Measurements from ENCODE around the gene ZDHHC11B. TPM values are rescaled to one million over a fixed set of nuclear protein-coding genes. Genes with fewer than 3 reads are reported as not detected.
"Not testable (repeated sequence)": the region's sequence is repeated elsewhere in the genome, so short reads cannot be mapped to it uniquely, and the experiment has no call there.

Gene ZDHHC11B
- total and polyA plus RNA-seq, 2 donors: 0.71 to 2.2 TPM

- Histone ChIP-seq H3K36me3 (ENCODE audit: control insufficient read depth in 2 of 2, insufficient read depth in 2 of 2, low read length in 1 of 2) (no peaks in the 10 kb centered on the region), H3K4me1 (ENCODE audit: control insufficient read depth in 2 of 2, insufficient read depth in 2 of 2, low read length in 2 of 2) (peaks cover 0 to 17% of the 10 kb centered on the region in 2 donors), H3K27me3 (ENCODE audit: control insufficient read depth in 2 of 2, insufficient read depth in 1 of 2, low read length in 1 of 2) (peaks cover 0 to 11% of the 10 kb centered on the region in 2 donors), H3K4me3 (ENCODE audit: low read length in 2 of 2) (no peak overlapping the region), H3K27ac (ENCODE audit: low read depth in 1 of 2, low read length in 1 of 2) (no peak overlapping the region), H3K9me3 (ENCODE audit: control insufficient read depth in 2 of 2, insufficient read depth in 1 of 2, low read length in 1 of 2) (no peaks in the 10 kb centered on the region)
- DNase-seq (ENCODE audit: low read depth in 6 of 9, low spot score in 9 of 9): no peak
- WGBS: 93% methylated on average over 15 of the region's 15 CpGs
These were observed 25.9 kb downstream of the ZDHHC11B start for GRCh38 chr5:758698-759053.

GRCh38 chr5:757931-758697 is 26.4 kb downstream of the ZDHHC11B start:
- H3K27ac ChIP-seq (ENCODE audit: low read depth in 1 of 2, low read length in 1 of 2): no peak overlapping the region
- H3K36me3 ChIP-seq (ENCODE audit: control insufficient read depth in 2 of 2, insufficient read depth in 2 of 2, low read length in 1 of 2): no peaks in the 10 kb centered on the region
- peak in 1 of 9 donors; percentile 39 for DNase-seq (ENCODE audit: low read depth in 6 of 9, low spot score in 9 of 9)
- peaks cover 0 to 17% of the 10 kb centered on the region in 2 donors for H3K4me1 ChIP-seq (ENCODE audit: control insufficient read depth in 2 of 2, insufficient read depth in 2 of 2, low read length in 2 of 2)
- peaks cover 0 to 11% of the 10 kb centered on the region in 2 donors for H3K27me3 ChIP-seq (ENCODE audit: control insufficient read depth in 2 of 2, insufficient read depth in 1 of 2, low read length in 1 of 2)
- H3K9me3 ChIP-seq (ENCODE audit: control insufficient read depth in 2 of 2, insufficient read depth in 1 of 2, low read length in 1 of 2): no peaks in the 10 kb centered on the region
- no peak overlapping the region for H3K4me3 ChIP-seq (ENCODE audit: low read length in 2 of 2)
- 82% methylated on average over 21 of the region's 21 CpGs for WGBS

- no peak for DNase-seq (ENCODE audit: low read depth in 6 of 9, low spot score in 9 of 9)
- Histone ChIP-seq H3K27me3 (ENCODE audit: control insufficient read depth in 2 of 2, insufficient read depth in 1 of 2, low read length in 1 of 2) (peaks cover 0 to 11% of the 10 kb centered on the region in 2 donors), H3K27ac (ENCODE audit: low read depth in 1 of 2, low read length in 1 of 2) (no peak overlapping the region), H3K4me1 (ENCODE audit: control insufficient read depth in 2 of 2, insufficient read depth in 2 of 2, low read length in 2 of 2) (peaks cover 0 to 17% of the 10 kb centered on the region in 2 donors), H3K9me3 (ENCODE audit: control insufficient read depth in 2 of 2, insufficient read depth in 1 of 2, low read length in 1 of 2) (no peaks in the 10 kb centered on the region), H3K36me3 (ENCODE audit: control insufficient read depth in 2 of 2, insufficient read depth in 2 of 2, low read length in 1 of 2) (no peaks in the 10 kb centered on the region), H3K4me3 (ENCODE audit: low read length in 2 of 2) (no peak overlapping the region)
- 95% methylated on average over 15 of the region's 15 CpGs for WGBS
These were observed 27.1 kb downstream of the ZDHHC11B start for GRCh38 chr5:757346-757930.

GRCh38 chr5:756865-757345 is 27.6 kb downstream of the ZDHHC11B start:
- H3K36me3 ChIP-seq (ENCODE audit: control insufficient read depth in 2 of 2, insufficient read depth in 2 of 2, low read length in 1 of 2): no peaks in the 10 kb centered on the region
- H3K27ac ChIP-seq (ENCODE audit: low read depth in 1 of 2, low read length in 1 of 2): no peak overlapping the region
- DNase-seq (ENCODE audit: low read depth in 6 of 9, low spot score in 9 of 9): no peak
- H3K9me3 ChIP-seq (ENCODE audit: control insufficient read depth in 2 of 2, insufficient read depth in 1 of 2, low read length in 1 of 2): no peaks in the 10 kb centered on the region
- WGBS: 78% methylated on average over 11 of the region's 11 CpGs
- no peak overlapping the region for H3K4me3 ChIP-seq (ENCODE audit: low read length in 2 of 2)
- peaks cover 0 to 11% of the 10 kb centered on the region in 2 donors for H3K27me3 ChIP-seq (ENCODE audit: control insufficient read depth in 2 of 2, insufficient read depth in 1 of 2, low read length in 1 of 2)
- peaks cover 0 to 17% of the 10 kb centered on the region in 2 donors for H3K4me1 ChIP-seq (ENCODE audit: control insufficient read depth in 2 of 2, insufficient read depth in 2 of 2, low read length in 2 of 2)

- Histone ChIP-seq H3K27ac (ENCODE audit: low read depth in 1 of 2, low read length in 1 of 2) (no peak overlapping the region), H3K4me1 (ENCODE audit: control insufficient read depth in 2 of 2, insufficient read depth in 2 of 2, low read length in 2 of 2) (peaks cover 0 to 17% of the 10 kb centered on the region in 2 donors), H3K4me3 (ENCODE audit: low read length in 2 of 2) (no peak overlapping the region), H3K9me3 (ENCODE audit: control insufficient read depth in 2 of 2, insufficient read depth in 1 of 2, low read length in 1 of 2) (no peaks in the 10 kb centered on the region), H3K27me3 (ENCODE audit: control insufficient read depth in 2 of 2, insufficient read depth in 1 of 2, low read length in 1 of 2) (peaks cover 0 to 11% of the 10 kb centered on the region in 2 donors), H3K36me3 (ENCODE audit: control insufficient read depth in 2 of 2, insufficient read depth in 2 of 2, low read length in 1 of 2) (no peaks in the 10 kb centered on the region)
- 96% methylated on average over 10 of the region's 10 CpGs for WGBS
- DNase-seq (ENCODE audit: low read depth in 6 of 9, low spot score in 9 of 9): no peak
These were observed 28.4 kb downstream of the ZDHHC11B start for GRCh38 chr5:756171-756570.

- not testable (repeated sequence) for H3K27ac ChIP-seq (ENCODE audit: low read depth in 1 of 2, low read length in 1 of 2); H3K27me3 ChIP-seq (ENCODE audit: control insufficient read depth in 2 of 2, insufficient read depth in 1 of 2, low read length in 1 of 2); H3K36me3 ChIP-seq (ENCODE audit: control insufficient read depth in 2 of 2, insufficient read depth in 2 of 2, low read length in 1 of 2); H3K9me3 ChIP-seq (ENCODE audit: control insufficient read depth in 2 of 2, insufficient read depth in 1 of 2, low read length in 1 of 2); H3K4me3 ChIP-seq (ENCODE audit: low read length in 2 of 2); DNase-seq (ENCODE audit: low read depth in 6 of 9, low spot score in 9 of 9)
- peaks cover 0 to 13% of the 10 kb centered on the region in 2 donors for H3K4me1 ChIP-seq (ENCODE audit: control insufficient read depth in 2 of 2, insufficient read depth in 2 of 2, low read length in 2 of 2)
- 66% methylated on average over 16 of the region's 16 CpGs for WGBS
These were observed 30.3 kb downstream of the ZDHHC11B start for GRCh38 chr5:754143-754632.

- not testable (repeated sequence) for H3K4me3 ChIP-seq (ENCODE audit: low read length in 2 of 2); H3K27me3 ChIP-seq (ENCODE audit: control insufficient read depth in 2 of 2, insufficient read depth in 1 of 2, low read length in 1 of 2); DNase-seq (ENCODE audit: low read depth in 6 of 9, low spot score in 9 of 9); H3K9me3 ChIP-seq (ENCODE audit: control insufficient read depth in 2 of 2, insufficient read depth in 1 of 2, low read length in 1 of 2); H3K4me1 ChIP-seq (ENCODE audit: control insufficient read depth in 2 of 2, insufficient read depth in 2 of 2, low read length in 2 of 2); H3K27ac ChIP-seq (ENCODE audit: low read depth in 1 of 2, low read length in 1 of 2); H3K36me3 ChIP-seq (ENCODE audit: control insufficient read depth in 2 of 2, insufficient read depth in 2 of 2, low read length in 1 of 2)
- whole genome bisulfite sequencing: 88% methylated on average over 16 of the region's 19 CpGs
These were observed 30.9 kb downstream of the ZDHHC11B start for GRCh38 chr5:753567-754142.

- H3K4me1 ChIP-seq (ENCODE audit: control insufficient read depth in 2 of 2, insufficient read depth in 2 of 2, low read length in 2 of 2); H3K4me3 ChIP-seq (ENCODE audit: low read length in 2 of 2); DNase-seq (ENCODE audit: low read depth in 6 of 9, low spot score in 9 of 9); H3K9me3 ChIP-seq (ENCODE audit: control insufficient read depth in 2 of 2, insufficient read depth in 1 of 2, low read length in 1 of 2); H3K27ac ChIP-seq (ENCODE audit: low read depth in 1 of 2, low read length in 1 of 2); H3K36me3 ChIP-seq (ENCODE audit: control insufficient read depth in 2 of 2, insufficient read depth in 2 of 2, low read length in 1 of 2); H3K27me3 ChIP-seq (ENCODE audit: control insufficient read depth in 2 of 2, insufficient read depth in 1 of 2, low read length in 1 of 2): not testable (repeated sequence)
- WGBS: 72% methylated on average over 19 of the region's 20 CpGs
These were observed 31.9 kb downstream of the ZDHHC11B start for GRCh38 chr5:752532-753115.

- H3K9me3 ChIP-seq (ENCODE audit: control insufficient read depth in 2 of 2, insufficient read depth in 1 of 2, low read length in 1 of 2); H3K36me3 ChIP-seq (ENCODE audit: control insufficient read depth in 2 of 2, insufficient read depth in 2 of 2, low read length in 1 of 2); H3K4me3 ChIP-seq (ENCODE audit: low read length in 2 of 2); DNase-seq (ENCODE audit: low read depth in 6 of 9, low spot score in 9 of 9); H3K27ac ChIP-seq (ENCODE audit: low read depth in 1 of 2, low read length in 1 of 2); H3K27me3 ChIP-seq (ENCODE audit: control insufficient read depth in 2 of 2, insufficient read depth in 1 of 2, low read length in 1 of 2); H3K4me1 ChIP-seq (ENCODE audit: control insufficient read depth in 2 of 2, insufficient read depth in 2 of 2, low read length in 2 of 2): not testable (repeated sequence)
- WGBS: 98% methylated on average over 7 of the region's 8 CpGs
These were observed 32.5 kb downstream of the ZDHHC11B start for GRCh38 chr5:751992-752391.
